Measurements from ENCODE around the gene ROR1.
A peak's percentile ranks its signal among the peaks of the same experiment; 100 is the strongest.

Gene ROR1

GRCh38 chr1:63854091-63854490, 80.3 kb downstream of the ROR1 start:
- DNase-seq, result no peak

GRCh38 chr1:63855942-63856341, 82.1 kb downstream of the ROR1 start:
- no peak for DNase-seq

GRCh38 chr1:63856924-63857323, 83.1 kb downstream of the ROR1 start:
- no peak for DNase-seq

- DNase-seq, result no peak
Observed at GRCh38 chr1:63857478-63857877, 83.7 kb downstream of the ROR1 start.

GRCh38 chr1:63858153-63858552, 84.3 kb downstream of the ROR1 start:
- no peak for DNase-seq

- no peak for DNase-seq
Observed at GRCh38 chr1:63859480-63860275, 85.9 kb downstream of the ROR1 start.

- DNase-seq, result no peak
Observed at GRCh38 chr1:63861052-63861691, 87.4 kb downstream of the ROR1 start.

GRCh38 chr1:63863145-63863544, 89.3 kb downstream of the ROR1 start:
- no peak for DNase-seq

GRCh38 chr1:63864224-63864641, 90.4 kb downstream of the ROR1 start:
- DNase-seq, result no peak

GRCh38 chr1:63865561-63865960, 91.7 kb downstream of the ROR1 start:
- no peak for DNase-seq

- peak in 2 of 56 donors; percentile 7 to 8 for DNase-seq
Observed at GRCh38 chr1:63866084-63866483, 92.3 kb downstream of the ROR1 start.

GRCh38 chr1:63867429-63868176, 93.8 kb downstream of the ROR1 start:
- DNase-seq, result no peak

GRCh38 chr1:63868268-63868781, 94.5 kb downstream of the ROR1 start:
- DNase-seq, result no peak

GRCh38 chr1:63870152-63870551, 96.3 kb downstream of the ROR1 start:
- DNase-seq, result no peak

GRCh38 chr1:63871463-63871862, 97.6 kb downstream of the ROR1 start:
- no peak for DNase-seq

GRCh38 chr1:63873751-63874150, 99.9 kb downstream of the ROR1 start:
- DNase-seq, result no peak

- no peak for DNase-seq
Observed at GRCh38 chr1:63874278-63874880, 100.6 kb downstream of the ROR1 start.

- DNase-seq, result no peak
Observed at GRCh38 chr1:63875636-63876035, 101.8 kb downstream of the ROR1 start.

- DNase-seq, result no peak
Observed at GRCh38 chr1:63877021-63877767, 103.4 kb downstream of the ROR1 start.

GRCh38 chr1:63877816-63878215, 104.0 kb downstream of the ROR1 start:
- DNase-seq, result no peak

GRCh38 chr1:63878932-63879331, 105.1 kb downstream of the ROR1 start:
- no peak for DNase-seq

All from amygdala (tissue), 56 donors.